22Rv1 (cell line): Measurements from ENCODE around the gene PTPRD.

ENCODE experiments used
- CTCF ChIP-seq: fragments of 450-650 bp; IDR thresholded peaks from 2 replicates; pipeline ENCODE4 v1.5.1; 2017; ENCODE audit warnings: mild to moderate bottlenecking
- ZFX ChIP-seq: fragments of 450-650 bp; IDR thresholded peaks from 2 replicates; pipeline ENCODE4 v1.6.1; 2017; ENCODE audit warnings: antibody characterized with exemption, borderline replicate concordance

- TF ChIP-seq CTCF (no peak), ZFX (no peak)
Observed at GRCh38 chr9:10594482-10594881, 18.3 kb downstream of the PTPRD start.
